MCF 10A (cell line): ENCODE data around the gene UBR4. TPM values are rescaled to one million over a fixed set of nuclear protein-coding genes. Genes with fewer than 3 reads are reported as not detected.

Source experiments
- BruUV-seq: library from RNA; stranded (reverse); fragments of 400-500 nt; replicated peaks from 2 replicates; lab custom pipeline; 2021; lab: Mats Ljungman, UMichigan
- CTCF ChIA-PET: fragments of 300-600 bp; sonication (Branson Sonifier 250); formaldehyde crosslinking; extraction: SDS; loops from one replicate; lab custom pipeline; 2021; ENCODE audit warnings: antibody characterized with exemption, inconsistent platforms; lab: Yijun Ruan, JAX
- POLR2A ChIA-PET: fragments of 300-600, 350-650 bp; sonication (Branson Sonifier 250); formaldehyde crosslinking; extraction: SDS; loops from one replicate; lab custom pipeline; 2020; ENCODE audit warnings: antibody characterized with exemption, inconsistent platforms; lab: Yijun Ruan, JAX
- DNase-seq: peaks from one replicate; pipeline ENCODE4 v3.0.0-alpha.2; 2018; ENCODE audit not compliant: unreplicated experiment
- H3K27ac Mint-ChIP-seq: one replicate; pipeline ENCODE4 v1.8.0; 2022; ENCODE audit warnings: mild to moderate bottlenecking, low read depth, mixed read lengths; ENCODE audit not compliant: unreplicated experiment
- H3K27me3 Mint-ChIP-seq: one replicate; pipeline ENCODE4 v1.8.0; 2022; ENCODE audit warnings: mixed read lengths; ENCODE audit not compliant: insufficient read depth, unreplicated experiment
- H3K36me3 Mint-ChIP-seq: one replicate; pipeline ENCODE4 v1.8.0; 2022; ENCODE audit warnings: mild to moderate bottlenecking, moderate library complexity, mixed read lengths; ENCODE audit not compliant: insufficient read depth, unreplicated experiment
- H3K4me1 Mint-ChIP-seq: one replicate; pipeline ENCODE4 v1.8.0; 2022; ENCODE audit warnings: mixed read lengths; ENCODE audit not compliant: insufficient read depth, unreplicated experiment
- H3K4me3 Mint-ChIP-seq: one replicate; pipeline ENCODE4 v1.8.0; 2022; ENCODE audit warnings: mild to moderate bottlenecking, moderate library complexity, mixed read lengths; ENCODE audit not compliant: unreplicated experiment
- H3K9me3 Mint-ChIP-seq: one replicate; pipeline ENCODE4 v1.8.0; 2022; ENCODE audit warnings: mixed read lengths; ENCODE audit not compliant: unreplicated experiment
- CTCF ChIP-seq: fragments of 200-600 bp; IDR thresholded peaks from one replicate; pipeline ENCODE4 v1.8.0; 2022; ENCODE audit warnings: antibody characterized with exemption, mild to moderate bottlenecking; ENCODE audit not compliant: unreplicated experiment
- intact Hi-C: fragments of 100-400 bp; cut with micrococcal nuclease; formaldehyde crosslinking; loops from 2 replicates; pipeline ENCODE4 v1.14.1; 2022
- total RNA-seq: library from RNA; stranded (reverse); gene quantifications from 2 replicates; pipeline ENCODE4 v1.2.3, GENCODE V29; 2022

UBR4 gene
- total RNA-seq, 1 experiment from 2014 or later, result 154 TPM

DNA sequence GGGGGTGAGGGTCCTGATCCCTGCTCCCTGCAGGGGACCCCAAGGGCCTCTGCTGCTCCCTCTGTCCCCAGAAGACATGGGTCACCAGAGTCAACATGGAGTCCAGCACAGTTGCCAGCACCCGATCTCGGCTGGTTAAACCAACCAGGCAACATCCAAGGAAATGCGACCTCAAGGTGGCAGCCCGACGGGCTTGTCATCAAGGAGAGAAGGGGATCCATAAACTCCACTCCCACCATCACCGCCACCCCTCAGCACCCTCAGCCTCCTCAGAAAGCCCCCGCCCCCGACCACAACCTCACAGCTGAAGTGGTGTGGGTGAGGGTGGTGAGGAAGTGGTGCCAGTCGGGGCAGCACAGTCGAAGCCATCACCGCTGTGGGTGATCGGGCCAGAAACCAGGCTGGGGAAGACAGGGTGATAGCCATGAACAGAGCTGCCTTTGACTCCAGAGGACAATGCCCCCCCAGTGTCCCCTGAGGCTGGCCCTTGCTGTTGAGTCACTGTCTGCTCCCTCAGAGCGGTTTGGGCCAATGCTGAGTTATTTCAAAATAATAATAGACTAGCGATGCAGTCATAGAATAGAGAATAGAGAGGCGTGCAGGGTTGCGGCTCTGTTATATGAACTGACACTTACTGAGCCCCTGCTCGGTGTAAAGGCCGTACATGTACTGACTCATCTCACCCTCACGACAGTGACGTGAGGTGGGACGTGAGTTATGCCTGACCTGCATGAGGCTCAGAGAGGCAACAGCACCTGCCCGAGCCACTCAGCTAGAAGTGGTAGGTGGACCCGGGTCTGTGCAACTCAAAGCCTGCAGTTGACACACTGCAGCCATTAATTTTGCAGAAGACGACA is 164.9 kb downstream of the UBR4 start:
- Mint-ChIP-seq H3K27ac (no peak overlapping the region), H3K4me1 (no peaks in the 10 kb centered on the region), H3K36me3 (no peaks in the 10 kb centered on the region), H3K27me3 (peaks cover 17% of the 10 kb centered on the region), H3K4me3 (no peak overlapping the region), H3K9me3 (no peaks in the 10 kb centered on the region)
- intact Hi-C loops, result no loop called here
- no peak for DNase-seq
- POLR2A ChIA-PET, result no interaction called here
- CTCF ChIA-PET, result no interaction called here
- BruUV-seq, result no TSS peak
- TF ChIP-seq CTCF, result no peak

DNA sequence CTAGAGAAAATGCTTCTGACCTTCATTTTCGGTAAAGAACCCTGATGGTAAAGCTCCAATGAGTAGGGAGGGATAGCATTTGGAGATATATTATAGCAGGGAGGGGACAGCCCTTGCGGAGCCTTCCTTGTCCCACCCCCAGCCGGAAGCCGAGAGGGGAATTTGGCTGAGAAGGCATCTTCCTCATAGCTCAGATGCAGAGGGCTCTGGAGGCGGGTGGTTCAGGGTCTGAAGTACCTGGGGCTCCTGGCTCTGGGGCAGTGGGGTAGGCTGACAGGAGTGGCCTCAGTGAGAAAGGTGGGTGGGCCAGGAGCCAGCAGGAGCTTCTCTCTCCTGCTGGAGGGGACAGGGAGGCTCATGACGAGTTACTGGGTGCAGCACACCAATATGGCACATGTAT is 165.6 kb downstream of the UBR4 start:
- no peaks in the 10 kb centered on the region for H3K4me1 Mint-ChIP-seq
- H3K27me3 Mint-ChIP-seq, result peaks cover 19% of the 10 kb centered on the region
- no TSS peak for BruUV-seq
- ChIA-PET POLR2A (no interaction called here), CTCF (interaction anchor here (0.5 to 0.6 kb wide), 2 partner anchors 118 to 128 kb away, joined by 3 to 4 read pairs; no protein-coding TSS in a partner anchor)
- H3K9me3 Mint-ChIP-seq, result no peaks in the 10 kb centered on the region
- no peak for TF ChIP-seq CTCF
- no peak overlapping the region for H3K27ac Mint-ChIP-seq
- no peak for DNase-seq
- H3K36me3 Mint-ChIP-seq, result no peaks in the 10 kb centered on the region
- intact Hi-C loops, result no loop called here
- no peak overlapping the region for H3K4me3 Mint-ChIP-seq

- ChIA-PET POLR2A (no interaction called here), CTCF (interaction anchor here (0.5 to 1.6 kb wide), 3 partner anchors 9 to 128 kb away, joined by 3 to 4 read pairs (median 4); no protein-coding TSS in a partner anchor)
- intact Hi-C loops, result no loop called here
- Mint-ChIP-seq H3K27me3 (peaks cover 19% of the 10 kb centered on the region), H3K36me3 (no peaks in the 10 kb centered on the region), H3K27ac (no peak overlapping the region), H3K9me3 (no peaks in the 10 kb centered on the region), H3K4me1 (no peaks in the 10 kb centered on the region), H3K4me3 (no peak overlapping the region)
- no TSS peak for BruUV-seq
- DNase-seq, result no peak
- no peak for TF ChIP-seq CTCF
Observed at GRCh38 chr1:19043579-19044443, 166.3 kb downstream of the UBR4 start.
